ELF-1 (cell line): Measurements from ENCODE around the gene ITGA11.
A peak's percentile ranks its signal among the peaks of the same experiment; 100 is the strongest.

Experiments used
- DNase-seq: peaks from one replicate; pipeline ENCODE4 v3.0.0-alpha.2; 2016; ENCODE audit warnings: low read depth, low spot score

ITGA11 gene

GRCh38 chr15:68373028-68373427, 58.9 kb downstream of the ITGA11 start:
- DNase-seq = no peak

GRCh38 chr15:68372291-68372811, 59.6 kb downstream of the ITGA11 start:
- DNase-seq = peak; percentile 73

- no peak for DNase-seq
Observed at GRCh38 chr15:68371851-68372250, 60.1 kb downstream of the ITGA11 start.

GRCh38 chr15:68371160-68371559, 60.8 kb downstream of the ITGA11 start:
- DNase-seq = no peak

- DNase-seq = no peak
Observed at GRCh38 chr15:68370768-68371151, 61.2 kb downstream of the ITGA11 start.

- DNase-seq = no peak
Observed at GRCh38 chr15:68369931-68370767, 61.8 kb downstream of the ITGA11 start.

- no peak for DNase-seq
Observed at GRCh38 chr15:68368731-68369435, 63.1 kb downstream of the ITGA11 start.

- DNase-seq = no peak
Observed at GRCh38 chr15:68367992-68368391, 64.0 kb downstream of the ITGA11 start.

GRCh38 chr15:68367226-68367625, 64.7 kb downstream of the ITGA11 start:
- peak; percentile 26 for DNase-seq

- DNase-seq = peak; percentile 39
Observed at GRCh38 chr15:68366314-68366713, 65.6 kb downstream of the ITGA11 start.

- no peak for DNase-seq
Observed at GRCh38 chr15:68365770-68366169, 66.2 kb downstream of the ITGA11 start.

- no peak for DNase-seq
Observed at GRCh38 chr15:68365140-68365745, 66.7 kb downstream of the ITGA11 start.

GRCh38 chr15:68364660-68365035, 67.3 kb downstream of the ITGA11 start:
- no peak for DNase-seq

- no peak for DNase-seq
Observed at GRCh38 chr15:68364028-68364659, 67.8 kb downstream of the ITGA11 start.

GRCh38 chr15:68363353-68363752, 68.6 kb downstream of the ITGA11 start:
- no peak for DNase-seq

- DNase-seq = no peak
Observed at GRCh38 chr15:68362537-68363126, 69.3 kb downstream of the ITGA11 start.

- DNase-seq = no peak
Observed at GRCh38 chr15:68360721-68361120, 71.2 kb downstream of the ITGA11 start.

GRCh38 chr15:68356778-68357177, 75.2 kb downstream of the ITGA11 start:
- no peak for DNase-seq

- DNase-seq = peak; percentile 36
Observed at GRCh38 chr15:68354923-68355322, 77.0 kb downstream of the ITGA11 start.

GRCh38 chr15:68354268-68354667, 77.7 kb downstream of the ITGA11 start:
- DNase-seq = no peak

GRCh38 chr15:68353421-68354135, 78.4 kb downstream of the ITGA11 start:
- no peak for DNase-seq
